K562 (cell line): Measurements from ENCODE around the gene SUGP1. TPM values are rescaled to one million over a fixed set of nuclear protein-coding genes. Genes with fewer than 3 reads are reported as not detected.

Source experiments
- TBL1XR1 ChIP-seq, 2 experiments: IDR thresholded peaks; 2 replicates each; pipeline ENCODE4 v1.6.1; 2012; ENCODE audit warnings: improper control_type of control experiment in 2 of 2, low read length in 2 of 2, mild to moderate bottlenecking in 1 of 2
- ZBTB43 ChIP-seq: sonication (generic); formaldehyde crosslinking; IDR thresholded peaks from 2 replicates; pipeline ENCODE4 v1.8.0; 2023; ENCODE audit warnings: mild to moderate bottlenecking, missing genetic modification reagents
- ZKSCAN8 ChIP-seq: fragments of 200-800 bp; sonication (Bioruptor generic); IDR thresholded peaks from 2 replicates; pipeline ENCODE4 v1.6.1; 2016; ENCODE audit warnings: missing genetic modification characterization, missing compliant biosample characterization
- ZNF57 ChIP-seq: fragments of 450-650 bp; formaldehyde crosslinking; IDR thresholded peaks from 2 replicates; pipeline ENCODE4 v1.4.0; 2020; ENCODE audit warnings: mild to moderate bottlenecking, moderate library complexity
- polyA plus RNA-seq, 8 experiments: library from polyadenylated mRNA; depleted of rRNA in 4 of 8; stranded (reverse) in 5 of 8; unstranded in 3 of 8; fragments of >200 nt; fragmentation: Nextera tagmentation in 2 of 8; fragmentation: Illumina TruSeq in 1 of 8; extraction: Ambion mirVana in 2 of 8; extraction: Trizol in 1 of 8; gene quantifications; 2 replicates each; pipeline versions ENCODE4 v1.2.1 to v1.2.3, GENCODE V29; 2011 to 2014; ENCODE audit warnings: inconsistent platforms in 1 of 8, missing spikeins in 1 of 8
- total RNA-seq, 7 experiments: library from RNA; depleted of rRNA in 6 of 7; stranded (reverse); fragments of >200 nt in 6 of 7; fragmentation: Illumina TruSeq in 2 of 7; extraction: Trizol in 2 of 7; gene quantifications; 2 replicates each; pipeline versions ENCODE4 v1.2.1 to v1.2.3, GENCODE V29; 2011 to 2021; ENCODE audit warnings: low replicate concordance in 1 of 7
- TF ChIP-seq, protein P1 (sequence below): fragments of 450-650 bp; IDR thresholded peaks from 2 replicates; pipeline ENCODE4 v1.6.1; 2016; ENCODE audit warnings: mild to moderate bottlenecking, moderate library complexity
- TF ChIP-seq, protein P2 (sequence below): fragments of 450-650 bp; IDR thresholded peaks from 2 replicates; pipeline ENCODE4 v1.6.1; 2016; ENCODE audit warnings: antibody characterized with exemption

Gene SUGP1
- total and polyA plus RNA-seq, 9 of the 15 experiments (the other 6 are each of a cell fraction or from before 2014, with no cell fraction given) = 1.0 to 53.3 (median 32.4) TPM

GRCh38 chr19:19368087-19368486 lies 47.8 kb upstream of the SUGP1 start (continued):
- TF ChIP-seq, protein P1, sequence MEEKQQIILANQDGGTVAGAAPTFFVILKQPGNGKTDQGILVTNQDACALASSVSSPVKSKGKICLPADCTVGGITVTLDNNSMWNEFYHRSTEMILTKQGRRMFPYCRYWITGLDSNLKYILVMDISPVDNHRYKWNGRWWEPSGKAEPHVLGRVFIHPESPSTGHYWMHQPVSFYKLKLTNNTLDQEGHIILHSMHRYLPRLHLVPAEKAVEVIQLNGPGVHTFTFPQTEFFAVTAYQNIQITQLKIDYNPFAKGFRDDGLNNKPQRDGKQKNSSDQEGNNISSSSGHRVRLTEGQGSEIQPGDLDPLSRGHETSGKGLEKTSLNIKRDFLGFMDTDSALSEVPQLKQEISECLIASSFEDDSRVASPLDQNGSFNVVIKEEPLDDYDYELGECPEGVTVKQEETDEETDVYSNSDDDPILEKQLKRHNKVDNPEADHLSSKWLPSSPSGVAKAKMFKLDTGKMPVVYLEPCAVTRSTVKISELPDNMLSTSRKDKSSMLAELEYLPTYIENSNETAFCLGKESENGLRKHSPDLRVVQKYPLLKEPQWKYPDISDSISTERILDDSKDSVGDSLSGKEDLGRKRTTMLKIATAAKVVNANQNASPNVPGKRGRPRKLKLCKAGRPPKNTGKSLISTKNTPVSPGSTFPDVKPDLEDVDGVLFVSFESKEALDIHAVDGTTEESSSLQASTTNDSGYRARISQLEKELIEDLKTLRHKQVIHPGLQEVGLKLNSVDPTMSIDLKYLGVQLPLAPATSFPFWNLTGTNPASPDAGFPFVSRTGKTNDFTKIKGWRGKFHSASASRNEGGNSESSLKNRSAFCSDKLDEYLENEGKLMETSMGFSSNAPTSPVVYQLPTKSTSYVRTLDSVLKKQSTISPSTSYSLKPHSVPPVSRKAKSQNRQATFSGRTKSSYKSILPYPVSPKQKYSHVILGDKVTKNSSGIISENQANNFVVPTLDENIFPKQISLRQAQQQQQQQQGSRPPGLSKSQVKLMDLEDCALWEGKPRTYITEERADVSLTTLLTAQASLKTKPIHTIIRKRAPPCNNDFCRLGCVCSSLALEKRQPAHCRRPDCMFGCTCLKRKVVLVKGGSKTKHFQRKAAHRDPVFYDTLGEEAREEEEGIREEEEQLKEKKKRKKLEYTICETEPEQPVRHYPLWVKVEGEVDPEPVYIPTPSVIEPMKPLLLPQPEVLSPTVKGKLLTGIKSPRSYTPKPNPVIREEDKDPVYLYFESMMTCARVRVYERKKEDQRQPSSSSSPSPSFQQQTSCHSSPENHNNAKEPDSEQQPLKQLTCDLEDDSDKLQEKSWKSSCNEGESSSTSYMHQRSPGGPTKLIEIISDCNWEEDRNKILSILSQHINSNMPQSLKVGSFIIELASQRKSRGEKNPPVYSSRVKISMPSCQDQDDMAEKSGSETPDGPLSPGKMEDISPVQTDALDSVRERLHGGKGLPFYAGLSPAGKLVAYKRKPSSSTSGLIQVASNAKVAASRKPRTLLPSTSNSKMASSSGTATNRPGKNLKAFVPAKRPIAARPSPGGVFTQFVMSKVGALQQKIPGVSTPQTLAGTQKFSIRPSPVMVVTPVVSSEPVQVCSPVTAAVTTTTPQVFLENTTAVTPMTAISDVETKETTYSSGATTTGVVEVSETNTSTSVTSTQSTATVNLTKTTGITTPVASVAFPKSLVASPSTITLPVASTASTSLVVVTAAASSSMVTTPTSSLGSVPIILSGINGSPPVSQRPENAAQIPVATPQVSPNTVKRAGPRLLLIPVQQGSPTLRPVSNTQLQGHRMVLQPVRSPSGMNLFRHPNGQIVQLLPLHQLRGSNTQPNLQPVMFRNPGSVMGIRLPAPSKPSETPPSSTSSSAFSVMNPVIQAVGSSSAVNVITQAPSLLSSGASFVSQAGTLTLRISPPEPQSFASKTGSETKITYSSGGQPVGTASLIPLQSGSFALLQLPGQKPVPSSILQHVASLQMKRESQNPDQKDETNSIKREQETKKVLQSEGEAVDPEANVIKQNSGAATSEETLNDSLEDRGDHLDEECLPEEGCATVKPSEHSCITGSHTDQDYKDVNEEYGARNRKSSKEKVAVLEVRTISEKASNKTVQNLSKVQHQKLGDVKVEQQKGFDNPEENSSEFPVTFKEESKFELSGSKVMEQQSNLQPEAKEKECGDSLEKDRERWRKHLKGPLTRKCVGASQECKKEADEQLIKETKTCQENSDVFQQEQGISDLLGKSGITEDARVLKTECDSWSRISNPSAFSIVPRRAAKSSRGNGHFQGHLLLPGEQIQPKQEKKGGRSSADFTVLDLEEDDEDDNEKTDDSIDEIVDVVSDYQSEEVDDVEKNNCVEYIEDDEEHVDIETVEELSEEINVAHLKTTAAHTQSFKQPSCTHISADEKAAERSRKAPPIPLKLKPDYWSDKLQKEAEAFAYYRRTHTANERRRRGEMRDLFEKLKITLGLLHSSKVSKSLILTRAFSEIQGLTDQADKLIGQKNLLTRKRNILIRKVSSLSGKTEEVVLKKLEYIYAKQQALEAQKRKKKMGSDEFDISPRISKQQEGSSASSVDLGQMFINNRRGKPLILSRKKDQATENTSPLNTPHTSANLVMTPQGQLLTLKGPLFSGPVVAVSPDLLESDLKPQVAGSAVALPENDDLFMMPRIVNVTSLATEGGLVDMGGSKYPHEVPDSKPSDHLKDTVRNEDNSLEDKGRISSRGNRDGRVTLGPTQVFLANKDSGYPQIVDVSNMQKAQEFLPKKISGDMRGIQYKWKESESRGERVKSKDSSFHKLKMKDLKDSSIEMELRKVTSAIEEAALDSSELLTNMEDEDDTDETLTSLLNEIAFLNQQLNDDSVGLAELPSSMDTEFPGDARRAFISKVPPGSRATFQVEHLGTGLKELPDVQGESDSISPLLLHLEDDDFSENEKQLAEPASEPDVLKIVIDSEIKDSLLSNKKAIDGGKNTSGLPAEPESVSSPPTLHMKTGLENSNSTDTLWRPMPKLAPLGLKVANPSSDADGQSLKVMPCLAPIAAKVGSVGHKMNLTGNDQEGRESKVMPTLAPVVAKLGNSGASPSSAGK = no peak
- no peak for TF ChIP-seq ZBTB43 (CRISPR knock-in tag)
- no peak for TF ChIP-seq TBL1XR1 (IDR thresholded peaks at IDR 0.05; ENCODE audit: low read length in 2 of 2)
- TF ChIP-seq ZKSCAN8 (CRISPR knock-in tag) = no peak
- TF ChIP-seq, protein P2, sequence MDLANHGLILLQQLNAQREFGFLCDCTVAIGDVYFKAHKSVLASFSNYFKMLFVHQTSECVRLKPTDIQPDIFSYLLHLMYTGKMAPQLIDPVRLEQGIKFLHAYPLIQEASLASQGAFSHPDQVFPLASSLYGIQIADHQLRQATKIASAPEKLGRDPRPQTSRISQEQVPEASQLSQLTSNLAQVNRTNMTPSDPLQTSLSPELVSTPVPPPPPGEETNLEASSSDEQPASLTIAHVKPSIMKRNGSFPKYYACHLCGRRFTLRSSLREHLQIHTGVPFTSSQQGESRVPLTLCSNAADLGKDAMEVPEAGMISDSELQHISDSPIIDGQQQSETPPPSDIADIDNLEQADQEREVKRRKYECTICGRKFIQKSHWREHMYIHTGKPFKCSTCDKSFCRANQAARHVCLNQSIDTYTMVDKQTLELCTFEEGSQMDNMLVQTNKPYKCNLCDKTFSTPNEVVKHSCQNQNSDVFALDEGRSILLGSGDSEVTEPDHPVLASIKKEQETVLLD = no peak
- TF ChIP-seq ZNF57 = no peak
